Hepatocyte (in vitro differentiated cells): ENCODE results near the gene VAMP2.

Experiments used
- CTCF ChIP-seq: fragments of 200-600 bp; sonication (generic); IDR thresholded peaks from 2 replicates; pipeline ENCODE4 v1.5.1; 2016; ENCODE audit warnings: antibody characterized with exemption, mild to moderate bottlenecking; ENCODE audit not compliant: poor library complexity
- EZH2 ChIP-seq: fragments of 200-600 bp; sonication (generic); IDR thresholded peaks from 2 replicates; pipeline ENCODE4 v1.6.1; 2016; ENCODE audit warnings: antibody characterized with exemption, mild to moderate bottlenecking, borderline replicate concordance
- EZH2phosphoT487 ChIP-seq: fragments of 200-600 bp; sonication (generic); IDR thresholded peaks from one replicate; pipeline ENCODE4 v1.6.1; 2018; ENCODE audit warnings: antibody characterized with exemption, mild to moderate bottlenecking, low read depth, moderate library complexity; ENCODE audit not compliant: unreplicated experiment, severe bottlenecking

DNA sequence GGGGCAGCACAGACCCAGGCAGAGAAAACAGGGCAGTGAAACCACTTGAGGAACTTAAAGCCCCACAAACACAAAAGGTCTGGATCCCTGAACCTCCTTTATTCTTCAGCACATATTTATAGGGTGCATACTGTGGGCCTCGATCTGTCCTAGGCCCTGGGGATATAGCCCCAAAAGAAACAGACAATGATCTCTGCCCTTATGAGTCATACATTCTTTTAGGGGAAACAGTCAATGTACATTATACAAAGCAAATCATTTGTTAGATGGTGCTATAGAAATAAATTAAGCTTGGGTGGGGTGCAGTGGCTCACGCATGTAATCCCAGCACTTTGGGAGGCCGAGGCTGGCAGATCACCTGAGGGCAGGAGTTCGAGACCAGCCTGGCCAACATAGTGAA, 28.8 kb downstream of the VAMP2 start:
- TF ChIP-seq CTCF (no peak), EZH2 (no peak), EZH2phosphoT487 (no peak)
